B cell (primary cell): ENCODE measurements around the gene ESD.
"Not testable (repeated sequence)": the region's sequence is repeated elsewhere in the genome, so short reads cannot be mapped to it uniquely, and the experiment has no call there.

ENCODE experiments used
- CTCF ChIP-seq: fragments of 200-600 bp; IDR thresholded peaks from one replicate; pipeline ENCODE4 v1.8.0; 2022; ENCODE audit warnings: antibody characterized with exemption, mild to moderate bottlenecking
- EZH2 ChIP-seq: IDR thresholded peaks from 2 replicates; pipeline ENCODE4 v1.6.1; 2012; ENCODE audit warnings: borderline replicate concordance, low read depth, mild to moderate bottlenecking, moderate library complexity, low read length; ENCODE audit not compliant: insufficient read depth, poor library complexity, severe bottlenecking

GRCh38 chr13:46755508-46755907, 41.5 kb downstream of the ESD start:
- TF ChIP-seq CTCF, EZH2: not testable (repeated sequence)
